Measurements from ENCODE around the gene MAP2K2.

- no peak for TF ChIP-seq E2F4 (CRISPR knock-in tag; IDR thresholded peaks at IDR 0.05; ENCODE audit: borderline replicate concordance, low read depth)
- no peak for TF ChIP-seq CTCF (IDR thresholded peaks at IDR 0.05)
- no peak for TF ChIP-seq MLX (CRISPR knock-in tag; IDR thresholded peaks at IDR 0.05)
- TF ChIP-seq RORB (CRISPR knock-in tag; IDR thresholded peaks at IDR 0.05): no peak
- TF ChIP-seq CREB1 (CRISPR knock-in tag; IDR thresholded peaks at IDR 0.05): no peak
- no peak for TF ChIP-seq SP1 (CRISPR knock-in tag; conservative IDR thresholded peaks at IDR 0.05)
- no peak for TF ChIP-seq SMAD3 (CRISPR knock-in tag; IDR thresholded peaks at IDR 0.05; ENCODE audit: borderline replicate concordance)
- TF ChIP-seq ETV6 (CRISPR knock-in tag; IDR thresholded peaks at IDR 0.05): no peak
- no peak for TF ChIP-seq USF1 (CRISPR knock-in tag; IDR thresholded peaks at IDR 0.05)
- TF ChIP-seq CBFB (CRISPR knock-in tag; IDR thresholded peaks at IDR 0.05; ENCODE audit: low read depth): no peak
- no peak for TF ChIP-seq MAX (CRISPR knock-in tag; IDR thresholded peaks at IDR 0.05)
- no peak for TF ChIP-seq FOXJ3 (CRISPR knock-in tag; IDR thresholded peaks at IDR 0.05; ENCODE audit: borderline replicate concordance)
- TF ChIP-seq ESRRA (CRISPR knock-in tag; IDR thresholded peaks at IDR 0.05; ENCODE audit: borderline replicate concordance): no peak
- no peak for TF ChIP-seq ATF2 (CRISPR knock-in tag; IDR thresholded peaks at IDR 0.05; ENCODE audit: borderline replicate concordance, low read depth)
Observed at GRCh38 chr19:4122480-4122879, 1.4 kb downstream of the MAP2K2 start.
